Heart left ventricle (tissue), 16 donors: ENCODE data around the gene POP5. TPM values are rescaled to one million over a fixed set of nuclear protein-coding genes. Genes with fewer than 3 reads are reported as not detected.
"Not testable (repeated sequence)": the region's sequence is repeated elsewhere in the genome, so short reads cannot be mapped to it uniquely, and the experiment has no call there.

ENCODE experiments used
- ATAC-seq, 4 donors: fragments of 200-7000 bp; cut with Tn5 transposase; one replicate each; pipeline ENCODE4 v1.9.1; 2020 to 2022; ENCODE audit warnings: moderate library complexity in 4 of 4, mild to moderate bottlenecking in 3 of 4, moderate number of reproducible peaks in 1 of 4
- DNase-seq, 5 donors: peaks; one replicate each; pipeline ENCODE4 v3.0.0-alpha.2; 2020
- H3K27ac ChIP-seq, 12 donors: fragments of 200-600 bp; sonication (generic) in 4 of 12; one replicate each; pipeline versions ENCODE4 v1.5.0 to v1.8.0; 2016 to 2022; ENCODE audit warnings: mild to moderate bottlenecking in 2 of 12
- H3K27me3 ChIP-seq, 9 donors: fragments of 200-600 bp; sonication (generic) in 2 of 9; one replicate each; pipeline versions ENCODE4 v1.5.1 to v1.8.0; 2016 to 2022; ENCODE audit warnings: mild to moderate bottlenecking in 3 of 9
- H3K36me3 ChIP-seq, 9 donors: fragments of 200-600 bp; sonication (generic) in 2 of 9; one replicate each; pipeline versions ENCODE4 v1.5.0 to v1.8.0; 2018 to 2022; ENCODE audit warnings: mild to moderate bottlenecking in 2 of 9
- H3K4me1 ChIP-seq, 12 donors: fragments of 200-600 bp; sonication (generic) in 4 of 12; one replicate each; pipeline versions ENCODE4 v1.5.0 to v1.8.0; 2016 to 2022; ENCODE audit warnings: mild to moderate bottlenecking in 3 of 12
- H3K4me3 ChIP-seq, 12 donors: fragments of 200-600 bp; sonication (generic) in 4 of 12; one replicate each; pipeline versions ENCODE4 v1.5.0 to v1.8.0; 2017 to 2022; ENCODE audit warnings: mild to moderate bottlenecking in 9 of 12, moderate library complexity in 4 of 12
- H3K9me3 ChIP-seq, 12 donors: fragments of 200-600 bp; sonication (generic) in 4 of 12; one replicate each; pipeline versions ENCODE4 v1.5.0 to v1.8.0; 2016 to 2022; ENCODE audit warnings: mild to moderate bottlenecking in 1 of 12
- POLR2A ChIP-seq, 2 donors: fragments of 450-650 bp; IDR thresholded peaks; one replicate each; pipeline ENCODE4 v1.6.1; 2017; ENCODE audit warnings: antibody characterized with exemption in 2 of 2, mild to moderate bottlenecking in 2 of 2, moderate library complexity in 2 of 2
- WGBS, 4 donors: extraction: QIAGEN DNeasy Blood & Tissue Kit in 2 of 4; methylation state at CpG; one replicate each; pipeline versions ENCODE4 v1.1.5 to v1.1.7; 2013 to 2018; 5-methylcytosine and 5-hydroxymethylcytosine counted together
- intact Hi-C, 10 donors: fragments of 100-400 bp; cut with DNase I; formaldehyde crosslinking; loops; one replicate each; pipeline versions ENCODE4 v1.11.1 to v1.14.2; 2022
- polyA plus RNA-seq, 2 donors: library from polyadenylated mRNA; stranded (reverse); fragments of 200-250 nt; gene quantifications; one replicate each; pipeline ENCODE4 v1.2.3, GENCODE V29; 2013
- total RNA-seq, 9 donors: library from RNA; depleted of rRNA in 2 of 9; stranded (reverse); fragments of >200 nt in 2 of 9; fragmentation: NEBNext Ultra II Directional in 3 of 9; extraction: Animal tissue kit (Norgen Biotek cat#: 25700) in 3 of 9; gene quantifications; one replicate each; pipeline versions ENCODE4 v1.1.0 to v1.2.4, GENCODE V29; 2016 to 2023
- TF ChIP-seq, protein P1 (sequence below), 12 donors: fragments of 200-600 bp; sonication (generic) in 4 of 12; IDR thresholded peaks; one replicate each; pipeline versions ENCODE4 v1.5.0 to v1.8.0; 2018 to 2022; ENCODE audit warnings: antibody characterized with exemption in 12 of 12, mild to moderate bottlenecking in 5 of 12
- donor health status: ischemic (EF 13 %, LVEDD 7.1; RV severe dilation, severe dysfunction).
- donor health status: healthy with polysubstance abuse.
- donor health status: DM: no; HTN: yes; CAD: no.
- donor health status: DM: no; HTN: no; CAD: no.
- donor health status: ischemic (EF 25% LVEDD 6.9; RV normal size, moderate dysfunction).
- donor health status: ischemic (EF 25% LVEDD 5.7; RV mildly dilated, moderate dysfunction).
- donor health status: healthy.
- donor health status: DM: yes; HTN: yes; CAD: no.
- donor health status: ischemic (EF 35%, LVEDD 5.7; RV mildly dilated, moderate dysfunction).
- donor health status: nonischemic (EF 11% LVEDD 7.7; RV severe dilation, severe dysfunction).
- donor health status: DM: yes; HTN: yes; CAD: no.
- donor health status: PGD.
- donor health status: ischemic (EF 29% LVEDD 5.4; RV normal size, mild dysfunction).
- donor health status: nonischemic (EF 23%, LVEDD 6.1; RV moderate dilation, normal function).

The POP5 gene
- total and polyA plus RNA-seq, 11 donors, result 20.6 to 55.8 (median 36.3) TPM

GRCh38 chr12:120534703-120535655 lies 46.2 kb downstream of the POP5 start:
- H3K4me1 ChIP-seq, result peaks cover 20 to 50% (median 45%) of the 10 kb centered on the region in 12 donors
- H3K27me3 ChIP-seq, result no peaks in the 10 kb centered on the region
- peaks cover 0 to 12% (median 0%) of the 10 kb centered on the region in 9 donors for H3K36me3 ChIP-seq
- TF ChIP-seq, protein P1, sequence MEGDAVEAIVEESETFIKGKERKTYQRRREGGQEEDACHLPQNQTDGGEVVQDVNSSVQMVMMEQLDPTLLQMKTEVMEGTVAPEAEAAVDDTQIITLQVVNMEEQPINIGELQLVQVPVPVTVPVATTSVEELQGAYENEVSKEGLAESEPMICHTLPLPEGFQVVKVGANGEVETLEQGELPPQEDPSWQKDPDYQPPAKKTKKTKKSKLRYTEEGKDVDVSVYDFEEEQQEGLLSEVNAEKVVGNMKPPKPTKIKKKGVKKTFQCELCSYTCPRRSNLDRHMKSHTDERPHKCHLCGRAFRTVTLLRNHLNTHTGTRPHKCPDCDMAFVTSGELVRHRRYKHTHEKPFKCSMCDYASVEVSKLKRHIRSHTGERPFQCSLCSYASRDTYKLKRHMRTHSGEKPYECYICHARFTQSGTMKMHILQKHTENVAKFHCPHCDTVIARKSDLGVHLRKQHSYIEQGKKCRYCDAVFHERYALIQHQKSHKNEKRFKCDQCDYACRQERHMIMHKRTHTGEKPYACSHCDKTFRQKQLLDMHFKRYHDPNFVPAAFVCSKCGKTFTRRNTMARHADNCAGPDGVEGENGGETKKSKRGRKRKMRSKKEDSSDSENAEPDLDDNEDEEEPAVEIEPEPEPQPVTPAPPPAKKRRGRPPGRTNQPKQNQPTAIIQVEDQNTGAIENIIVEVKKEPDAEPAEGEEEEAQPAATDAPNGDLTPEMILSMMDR (IDR thresholded peaks at IDR 0.05), result no peak
- TF ChIP-seq POLR2A (IDR thresholded peaks at IDR 0.05), result no peak
- peak overlapping the region; percentile 94 to 98 (median 96) for H3K27ac ChIP-seq
- intact Hi-C loops, result loop anchor here in 3 of 10 donors (2.0 to 5.0 kb wide), 3 partner anchors 20 to 47 kb away; partner anchors contain the start of genes DYNLL1 (in 2 of the 3) and POP5 (in 1 of the 3)
- H3K4me3 ChIP-seq, result peak overlapping the region; percentile 68 to 99 (median 94)
- H3K9me3 ChIP-seq, result no peaks in the 10 kb centered on the region
- ATAC-seq (peak in 3 of 4 donors; percentile 10 to 53 (median 48)), DNase-seq (peak in 4 of 5 donors; percentile 31 to 69 (median 50))
- 1 to 2% (median 1%) methylated on average over 43 to 52 of the region's 52 CpGs for WGBS, 4 donors

DNA sequence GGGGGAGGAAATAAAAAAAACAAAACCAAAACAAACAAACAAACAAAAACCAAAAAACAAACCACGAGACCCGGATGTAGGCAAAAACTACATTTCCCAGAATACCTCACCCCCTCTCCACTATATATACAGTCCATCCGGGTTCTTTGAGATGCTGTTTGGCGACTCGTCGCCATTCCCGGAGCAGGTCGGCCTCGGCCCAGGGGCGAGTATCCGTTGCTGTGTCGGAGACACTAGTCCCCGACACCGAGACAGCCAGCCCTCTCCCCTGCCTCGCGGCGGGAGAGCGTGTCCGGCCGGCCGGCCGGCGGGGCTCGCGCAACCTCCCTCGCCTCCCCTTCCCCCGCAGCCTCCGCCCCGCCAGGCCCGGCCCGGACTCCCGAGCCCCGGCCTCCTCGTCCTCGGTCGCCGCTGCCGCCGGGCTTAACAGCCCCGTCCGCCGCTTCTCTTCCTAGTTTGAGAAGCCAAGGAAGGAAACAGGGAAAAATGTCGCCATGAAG lies 46.9 kb downstream of the POP5 start, which contains the start of gene RNF10:
Gene RNF10 (plus strand): TSS at position 154 of the 500 bp plus-strand sequence. CDS start 456 bp downstream, outside the sequence.
- peak within 1 kb of the TSS; percentile 68 to 99 (median 94) for H3K4me3 ChIP-seq
- H3K36me3 ChIP-seq, result peaks cover 0 to 12% (median 0%) of the 10 kb centered on the region in 9 donors
- 0 to 1% (median 1%) methylated on average over 26 to 43 of the region's 43 CpGs for WGBS, 4 donors
- peaks cover 12 to 50% (median 38%) of the 10 kb centered on the region in 12 donors for H3K4me1 ChIP-seq
- intact Hi-C loops, result loop anchor here in 2 of 10 donors (2.0 to 5.0 kb wide), 2 partner anchors 21 to 37 kb away; partner anchors contain the start of gene DYNLL1 (in 1 of the 2)
- peak within 1 kb of the TSS; percentile 94 to 98 (median 96) for H3K27ac ChIP-seq
- DNase-seq (peak; percentile 76 to 88 (median 83)), ATAC-seq (peak; percentile 59 to 83 (median 74))
- no peaks in the 10 kb centered on the region for H3K9me3 ChIP-seq
- H3K27me3 ChIP-seq, result no peaks in the 10 kb centered on the region
- TF ChIP-seq POLR2A (IDR thresholded peaks at IDR 0.05), result peak; percentile 97 to 98
- TF ChIP-seq, protein P1 (IDR thresholded peaks at IDR 0.05), result no peak

DNA sequence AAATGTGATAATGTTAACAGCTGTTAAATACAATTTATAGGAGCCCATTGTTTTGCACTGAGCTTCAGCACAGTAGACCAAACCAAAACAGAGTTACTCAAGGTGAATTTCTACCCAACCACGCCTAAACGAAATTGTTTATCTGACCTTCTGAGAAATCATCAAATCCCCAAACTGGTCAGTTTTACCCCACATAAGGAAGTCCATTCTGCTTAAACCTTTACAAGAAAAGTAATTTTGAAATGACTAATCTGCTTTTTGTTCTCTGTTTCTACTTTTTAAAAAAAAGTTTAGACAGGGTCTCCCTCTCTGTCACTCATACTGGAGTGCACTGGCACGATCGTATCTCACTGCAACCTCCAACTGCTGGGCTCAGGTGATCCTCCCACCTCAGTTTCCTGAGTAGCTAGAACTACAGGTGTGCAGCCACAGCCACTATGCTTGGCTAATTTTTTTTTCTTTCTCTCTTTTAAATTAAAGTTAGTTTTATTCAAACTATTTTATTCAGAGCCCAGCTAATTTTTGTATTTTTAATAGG lies 48.4 kb downstream of the POP5 start:
- Histone ChIP-seq H3K27ac (no peak overlapping the region), H3K9me3 (no peaks in the 10 kb centered on the region), H3K36me3 (peaks cover 0 to 12% (median 0%) of the 10 kb centered on the region in 9 donors), H3K27me3 (no peaks in the 10 kb centered on the region), H3K4me3 (no peak overlapping the region), H3K4me1 (peaks cover 6 to 42% (median 26%) of the 10 kb centered on the region in 12 donors)
- ATAC-seq (no peak), DNase-seq (no peak)
- TF ChIP-seq, protein P1 (IDR thresholded peaks at IDR 0.05), result no peak
- TF ChIP-seq POLR2A (IDR thresholded peaks at IDR 0.05), result no peak
- intact Hi-C loops, result loop anchor here in 1 of 10 donors (5.0 kb wide), 1 partner anchor 35 kb away; the partner anchor contains the start of gene DYNLL1
- 73 to 81% (median 79%) methylated on average over 4 of the region's 4 CpGs for WGBS, 4 donors

DNA sequence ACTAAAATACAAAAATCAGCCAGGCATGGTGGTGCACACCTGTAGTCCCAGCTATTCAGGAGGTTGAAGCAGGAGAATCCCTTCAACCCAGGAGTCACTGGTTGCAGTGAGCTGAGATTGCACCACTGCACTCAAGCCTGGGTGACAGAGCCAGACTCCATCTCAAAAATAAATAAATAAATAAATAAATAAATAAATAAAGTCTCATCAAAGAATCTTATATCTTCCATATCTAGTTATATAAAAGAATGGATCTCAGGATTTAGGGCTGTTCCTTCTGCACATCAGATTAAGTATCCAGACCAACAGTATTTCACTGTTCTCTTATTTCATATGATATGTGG lies 50.8 kb downstream of the POP5 start:
- intact Hi-C loops, result loop anchor here in 1 of 10 donors (5.0 kb wide), 1 partner anchor 33 kb away; the partner anchor contains the start of gene DYNLL1
- Histone ChIP-seq H3K27ac (peak overlapping the region in 5 of 12 donors; percentile 86 to 96 (median 92)), H3K4me3 (peak overlapping the region in 5 of 12 donors; percentile 67 to 85 (median 75))

More for the DNA sequence above, 50.8 kb downstream of the POP5 start:
- DNase-seq, H3K9me3 ChIP-seq, ATAC-seq, H3K36me3 ChIP-seq, H3K27me3 ChIP-seq: not testable (repeated sequence)
- peaks cover 0 to 22% (median 5%) of the 10 kb centered on the region in 12 donors for H3K4me1 ChIP-seq
